ENCODE measurements around the gene KCTD11. TPM values are rescaled to one million over a fixed set of nuclear protein-coding genes. Genes with fewer than 3 reads are reported as not detected.

KCTD11 gene
- total RNA-seq, 1 experiment from 2014 or later = 3.8 TPM

GRCh38 chr17:7388856-7389255, 36.9 kb downstream of the KCTD11 start:
- Histone ChIP-seq H3K4me3 (ENCODE audit: low read depth, low read length, poor library complexity, severe bottlenecking) (no peak overlapping the region), H3K4me1 (ENCODE audit: insufficient read depth, low read length, poor library complexity, severe bottlenecking) (peaks cover 7% of the 10 kb centered on the region), H3K27me3 (replicated peaks; ENCODE audit: insufficient read depth, low read depth, low read length, poor library complexity) (no peaks in the 10 kb centered on the region), H3K36me3 (ENCODE audit: insufficient read depth, low read length, poor library complexity, severe bottlenecking) (no peaks in the 10 kb centered on the region), H3K9me3 (ENCODE audit: low read depth, low read length, poor library complexity, severe bottlenecking) (no peaks in the 10 kb centered on the region), H3K27ac (ENCODE audit: low read depth, low read length, poor library complexity, severe bottlenecking) (no peak overlapping the region)
- ChIA-PET POLR2A (ENCODE audit: low non-redundant PET) (no interaction called here), CTCF (no interaction called here)
- no TSS peak for BruUV-seq (replicated peaks)
- DNase-seq (ENCODE audit: low spot score) = no peak
- TF ChIP-seq EZH2 (IDR thresholded peaks at IDR 0.05; ENCODE audit: borderline replicate concordance, low read depth, low read length, poor library complexity, severe bottlenecking) = no peak
- TF ChIP-seq, protein P1, sequence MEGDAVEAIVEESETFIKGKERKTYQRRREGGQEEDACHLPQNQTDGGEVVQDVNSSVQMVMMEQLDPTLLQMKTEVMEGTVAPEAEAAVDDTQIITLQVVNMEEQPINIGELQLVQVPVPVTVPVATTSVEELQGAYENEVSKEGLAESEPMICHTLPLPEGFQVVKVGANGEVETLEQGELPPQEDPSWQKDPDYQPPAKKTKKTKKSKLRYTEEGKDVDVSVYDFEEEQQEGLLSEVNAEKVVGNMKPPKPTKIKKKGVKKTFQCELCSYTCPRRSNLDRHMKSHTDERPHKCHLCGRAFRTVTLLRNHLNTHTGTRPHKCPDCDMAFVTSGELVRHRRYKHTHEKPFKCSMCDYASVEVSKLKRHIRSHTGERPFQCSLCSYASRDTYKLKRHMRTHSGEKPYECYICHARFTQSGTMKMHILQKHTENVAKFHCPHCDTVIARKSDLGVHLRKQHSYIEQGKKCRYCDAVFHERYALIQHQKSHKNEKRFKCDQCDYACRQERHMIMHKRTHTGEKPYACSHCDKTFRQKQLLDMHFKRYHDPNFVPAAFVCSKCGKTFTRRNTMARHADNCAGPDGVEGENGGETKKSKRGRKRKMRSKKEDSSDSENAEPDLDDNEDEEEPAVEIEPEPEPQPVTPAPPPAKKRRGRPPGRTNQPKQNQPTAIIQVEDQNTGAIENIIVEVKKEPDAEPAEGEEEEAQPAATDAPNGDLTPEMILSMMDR (conservative IDR thresholded peaks at IDR 0.05; ENCODE audit: low read depth, low read length) = no peak
- intact Hi-C loops (cut with micrococcal nuclease; ENCODE audit: unreplicated experiment) = no loop called here

DNA sequence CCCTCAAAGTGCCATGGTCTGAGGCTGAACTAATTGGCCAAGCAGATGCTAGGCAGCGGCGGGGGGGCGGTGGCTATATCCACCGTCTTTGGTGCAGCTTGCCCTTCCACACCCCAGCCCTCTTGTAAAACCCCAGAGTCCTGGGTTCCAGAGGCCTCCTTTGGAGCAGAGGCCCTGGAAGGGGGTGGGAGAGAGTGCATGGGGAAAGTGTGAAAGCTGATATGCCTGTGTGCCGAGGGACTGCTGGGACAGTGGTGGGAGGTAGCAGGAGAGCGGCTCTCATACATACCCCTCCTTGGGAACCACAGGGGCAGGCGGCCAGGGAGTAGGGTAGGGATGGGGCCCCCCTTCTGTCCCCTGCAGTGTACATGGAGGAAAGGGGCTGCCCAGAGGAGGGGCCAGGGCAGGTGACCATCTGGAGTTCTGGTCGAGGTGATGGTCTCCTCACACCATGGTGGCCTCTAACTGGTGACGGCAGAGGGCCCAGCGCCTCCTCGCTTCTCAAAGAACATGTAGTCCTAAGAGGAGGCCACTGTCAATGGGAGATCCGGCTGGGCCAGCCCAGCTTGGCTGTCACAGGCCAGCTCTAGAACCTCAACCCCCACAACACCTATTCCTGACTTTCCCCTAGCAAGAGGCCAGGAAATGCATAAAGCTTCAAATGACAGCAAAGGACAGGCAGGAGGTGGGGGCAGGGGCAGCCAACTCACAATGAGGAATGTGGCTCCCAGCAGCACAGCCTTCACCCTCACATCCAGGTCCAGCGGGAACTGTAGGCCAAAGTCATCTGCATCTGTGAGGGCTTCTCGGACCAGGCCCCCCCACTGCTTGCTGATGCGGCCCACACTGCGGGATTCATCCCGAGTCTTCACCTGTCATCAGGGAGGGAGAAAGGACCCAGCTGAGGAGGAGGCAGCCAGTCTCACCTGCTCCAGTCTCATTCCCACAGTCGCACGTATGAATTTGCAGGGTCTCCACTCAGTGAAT, 38.3 kb downstream of the KCTD11 start:
- H3K4me1 ChIP-seq (ENCODE audit: insufficient read depth, low read length, poor library complexity, severe bottlenecking) = peaks cover 13% of the 10 kb centered on the region
- DNase-seq (ENCODE audit: low spot score) = no peak
- no peaks in the 10 kb centered on the region for H3K9me3 ChIP-seq (ENCODE audit: low read depth, low read length, poor library complexity, severe bottlenecking)
- no peak overlapping the region for H3K27ac ChIP-seq (ENCODE audit: low read depth, low read length, poor library complexity, severe bottlenecking)
- no peaks in the 10 kb centered on the region for H3K36me3 ChIP-seq (ENCODE audit: insufficient read depth, low read length, poor library complexity, severe bottlenecking)
- H3K4me3 ChIP-seq (ENCODE audit: low read depth, low read length, poor library complexity, severe bottlenecking) = no peak overlapping the region
- POLR2A ChIA-PET (ENCODE audit: low non-redundant PET) = no interaction called here
- CTCF ChIA-PET = no interaction called here
- intact Hi-C loops (cut with micrococcal nuclease; ENCODE audit: unreplicated experiment) = no loop called here
- H3K27me3 ChIP-seq (replicated peaks; ENCODE audit: insufficient read depth, low read depth, low read length, poor library complexity) = no peaks in the 10 kb centered on the region
- BruUV-seq (replicated peaks) = no TSS peak
- no peak for TF ChIP-seq EZH2 (IDR thresholded peaks at IDR 0.05; ENCODE audit: borderline replicate concordance, low read depth, low read length, poor library complexity, severe bottlenecking)

GRCh38 chr17:7391307-7391706, 39.3 kb downstream of the KCTD11 start:
- Histone ChIP-seq H3K27ac (ENCODE audit: low read depth, low read length, poor library complexity, severe bottlenecking) (no peak overlapping the region), H3K27me3 (replicated peaks; ENCODE audit: insufficient read depth, low read depth, low read length, poor library complexity) (no peaks in the 10 kb centered on the region), H3K36me3 (ENCODE audit: insufficient read depth, low read length, poor library complexity, severe bottlenecking) (no peaks in the 10 kb centered on the region), H3K4me1 (ENCODE audit: insufficient read depth, low read length, poor library complexity, severe bottlenecking) (peaks cover 13% of the 10 kb centered on the region), H3K9me3 (ENCODE audit: low read depth, low read length, poor library complexity, severe bottlenecking) (no peaks in the 10 kb centered on the region), H3K4me3 (ENCODE audit: low read depth, low read length, poor library complexity, severe bottlenecking) (no peak overlapping the region)
- TF ChIP-seq EZH2 (IDR thresholded peaks at IDR 0.05; ENCODE audit: borderline replicate concordance, low read depth, low read length, poor library complexity, severe bottlenecking) = no peak
- TF ChIP-seq, protein P1 (conservative IDR thresholded peaks at IDR 0.05; ENCODE audit: low read depth, low read length) = no peak
- intact Hi-C loops (cut with micrococcal nuclease; ENCODE audit: unreplicated experiment) = no loop called here
- ChIA-PET CTCF (no interaction called here), POLR2A (ENCODE audit: low non-redundant PET) (no interaction called here)
- BruUV-seq (replicated peaks) = no TSS peak
- DNase-seq (ENCODE audit: low spot score) = no peak

Measured in A673 (cell line).